VCaP (cell line): Measurements from ENCODE around the gene CCDC127.

Source experiments
- H3K27ac ChIP-seq: fragments of 450-650 bp; 2 replicates; pipeline ENCODE4 v1.5.1; 2017
- CTCF ChIP-seq: fragments of 450-650 bp; conservative IDR thresholded peaks from 2 replicates; pipeline ENCODE4 v1.5.1; 2017; ENCODE audit warnings: mild to moderate bottlenecking, moderate library complexity

CCDC127 gene

GRCh38 chr5:189976-190365 is 28.0 kb downstream of the CCDC127 start:
- no peak for TF ChIP-seq CTCF
- no peak overlapping the region; the same call in 1 of the 2 replicates for H3K27ac ChIP-seq

- no peak overlapping the region for H3K27ac ChIP-seq
- no peak for TF ChIP-seq CTCF
Measured at GRCh38 chr5:189486-189885, 28.5 kb downstream of the CCDC127 start.

GRCh38 chr5:188488-189481 is 29.2 kb downstream of the CCDC127 start:
- no peak overlapping the region for H3K27ac ChIP-seq

GRCh38 chr5:187617-188451 is 30.1 kb downstream of the CCDC127 start:
- TF ChIP-seq CTCF, result no peak
- H3K27ac ChIP-seq, result no peak overlapping the region

More at GRCh38 chr5:188488-189481, 29.2 kb downstream of the CCDC127 start:
- peak; percentile 92 for TF ChIP-seq CTCF

- TF ChIP-seq CTCF, result no peak
- no peak overlapping the region for H3K27ac ChIP-seq
Measured at GRCh38 chr5:187042-187431, 30.9 kb downstream of the CCDC127 start.

GRCh38 chr5:186091-187041 is 31.6 kb downstream of the CCDC127 start:
- no peak overlapping the region for H3K27ac ChIP-seq
- TF ChIP-seq CTCF, result no peak
